Measurements from ENCODE around the gene HOXC11. TPM values are rescaled to one million over a fixed set of nuclear protein-coding genes. Genes with fewer than 3 reads are reported as not detected.

The HOXC11 gene
- total and polyA plus RNA-seq, 2 of the 4 experiments (the other 2 are of a cell fraction) = not detected

GRCh38 chr12:54016051-54016450, 43.1 kb downstream of the HOXC11 start:
- Histone ChIP-seq H3K56ac (ENCODE audit: extremely low read depth, insufficient read depth, low read length) (no peak overlapping the region), H3K4ac (ENCODE audit: low read depth, low read length) (no peak overlapping the region), H3K14ac (replicated peaks; ENCODE audit: low read depth, low read length) (no peak overlapping the region), H3K4me2 (ENCODE audit: low read depth, low read length) (no peak overlapping the region), H4K91ac (ENCODE audit: insufficient read depth, low read depth, low read length) (no peak overlapping the region), H3K4me1 (ENCODE audit: control insufficient read depth, insufficient read depth, low read length) (no peaks in the 10 kb centered on the region), H3K18ac (ENCODE audit: low read depth, low read length) (no peak overlapping the region), H2AK5ac (ENCODE audit: low read depth, low read length) (no peak overlapping the region), H3K27ac (ENCODE audit: insufficient read depth, low read length) (no peak overlapping the region), H4K20me1 (ENCODE audit: insufficient read depth, low read length) (no peaks in the 10 kb centered on the region), H2BK5ac (ENCODE audit: low read depth, low read length, poor library complexity, severe bottlenecking) (no peak overlapping the region), H4K5ac (ENCODE audit: low read depth, low read length) (no peak overlapping the region; the same call in 1 of the 2 replicates), H3K79me1 (ENCODE audit: low read depth in 1 of 2, low read length in 2 of 2) (no peaks in the 10 kb centered on the region), H3K9ac (ENCODE audit: low read depth, low read length) (no peak overlapping the region), H3K4me3 (ENCODE audit: insufficient read depth, low read depth, low read length) (no peak overlapping the region), H2AFZ (replicated peaks; ENCODE audit: low read length, poor library complexity) (no peak overlapping the region), H3K27me3 (ENCODE audit: control insufficient read depth, insufficient read depth, low read length) (peaks cover 88% of the 10 kb centered on the region), H3K36me3 (ENCODE audit: control insufficient read depth, insufficient read depth, low read length) (no peaks in the 10 kb centered on the region), H2BK20ac (ENCODE audit: low read depth, low read length) (no peak overlapping the region), H2AK9ac (replicated peaks; ENCODE audit: low read depth, low read length, poor library complexity) (no peak overlapping the region), H3K9me1 (ENCODE audit: insufficient read depth, low read length) (no peaks in the 10 kb centered on the region), H3K9me3 (ENCODE audit: control insufficient read depth, insufficient read depth, low read length) (peaks cover 4% of the 10 kb centered on the region), H4K8ac (ENCODE audit: low read depth in 2 of 2, low read length in 2 of 2) (no peak overlapping the region; a peak in 1 of 4 replicates), H2BK120ac (ENCODE audit: low read depth, low read length) (no peak overlapping the region), H3K23ac (ENCODE audit: low read depth, low read length) (no peak overlapping the region), H2BK15ac (ENCODE audit: low read depth, low read length) (no peak overlapping the region)
- WGBS, 2 experiments (ENCODE audit: extremely low coverage in 2 of 2, insufficient read length in 1 of 2) = no CpG with 5 or more reads among the region's 3 CpGs
- intact Hi-C loops (cut with micrococcal nuclease) (no loop called here), dilution Hi-C loops (cut with HindIII; ENCODE audit: low sequenced_read_pairs, unreplicated experiment) (no loop called here), in situ Hi-C loops (cut with MboI; ENCODE audit: low sequenced_read_pairs) (no loop called here)
- ChIA-PET CTCF (interaction anchor here (0.6 to 1.0 kb wide), 2 partner anchors 8 to 177 kb away, joined by 3 to 4 read pairs; no protein-coding TSS in a partner anchor), POLR2A (ENCODE audit: unreplicated experiment) (no interaction called here)
- ATAC-seq (ENCODE audit: low read depth) (no peak), DNase-seq (no peak)
- BruUV-seq (replicated peaks) = no TSS peak
- TF ChIP-seq MXI1 (IDR thresholded peaks at IDR 0.05; ENCODE audit: borderline replicate concordance, low read depth, low read length) (no peak), FOS (IDR thresholded peaks at IDR 0.05; ENCODE audit: low read depth, low read length) (no peak), RCOR1 (IDR thresholded peaks at IDR 0.05; ENCODE audit: insufficient replicate concordance, low read length) (no peak), SMC3 (IDR thresholded peaks at IDR 0.05; ENCODE audit: low read depth, low read length) (no peak), CHD1 (IDR thresholded peaks at IDR 0.05; ENCODE audit: low read depth, low read length) (no peak), BHLHE40 (IDR thresholded peaks at IDR 0.05; ENCODE audit: low read depth, low read length) (no peak), CTCF (conservative IDR thresholded peaks at IDR 0.05; ENCODE audit: low read depth, low read length) (no peak), ELK1 (IDR thresholded peaks at IDR 0.05; ENCODE audit: borderline replicate concordance, low read depth, low read length) (no peak), MAZ (IDR thresholded peaks at IDR 0.05; ENCODE audit: borderline replicate concordance, low read depth, low read length) (no peak), NFE2L2 (IDR thresholded peaks at IDR 0.05; ENCODE audit: low read depth, low read length) (no peak), MAFK (IDR thresholded peaks at IDR 0.05; ENCODE audit: low read depth, low read length) (no peak)
- TF ChIP-seq, protein P1, sequence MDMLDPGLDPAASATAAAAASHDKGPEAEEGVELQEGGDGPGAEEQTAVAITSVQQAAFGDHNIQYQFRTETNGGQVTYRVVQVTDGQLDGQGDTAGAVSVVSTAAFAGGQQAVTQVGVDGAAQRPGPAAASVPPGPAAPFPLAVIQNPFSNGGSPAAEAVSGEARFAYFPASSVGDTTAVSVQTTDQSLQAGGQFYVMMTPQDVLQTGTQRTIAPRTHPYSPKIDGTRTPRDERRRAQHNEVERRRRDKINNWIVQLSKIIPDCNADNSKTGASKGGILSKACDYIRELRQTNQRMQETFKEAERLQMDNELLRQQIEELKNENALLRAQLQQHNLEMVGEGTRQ (IDR thresholded peaks at IDR 0.05; ENCODE audit: low read depth, low read length) = no peak
